Karpas-422 (cell line): ENCODE results near the gene SLC6A3. TPM values are rescaled to one million over a fixed set of nuclear protein-coding genes. Genes with fewer than 3 reads are reported as not detected.
"Not testable (repeated sequence)": the region's sequence is repeated elsewhere in the genome, so short reads cannot be mapped to it uniquely, and the experiment has no call there.

Source experiments
- DNase-seq: peaks from one replicate; pipeline ENCODE4 v3.0.0-alpha.2; 2015
- H2AFZ ChIP-seq: fragments of 200-600 bp; sonication (generic); 2 replicates; pipeline ENCODE4 v1.6.1; 2014; ENCODE audit warnings: antibody characterized with exemption, low read length, mixed read lengths
- H3K27ac ChIP-seq: fragments of 200-600 bp; sonication (generic); 2 replicates; pipeline ENCODE4 v1.5.1; 2014; ENCODE audit warnings: mild to moderate bottlenecking, low read length, moderate library complexity
- H3K27me3 ChIP-seq: fragments of 200-600 bp; sonication (generic); 2 replicates; pipeline ENCODE4 v1.6.1; 2014; ENCODE audit warnings: low read length, mixed read lengths
- H3K36me3 ChIP-seq: fragments of 200-600 bp; sonication (generic); 2 replicates; pipeline ENCODE4 v1.6.1; 2014; ENCODE audit warnings: low read length, mixed read lengths; ENCODE audit not compliant: insufficient read depth
- H3K4me1 ChIP-seq: fragments of 200-600 bp; sonication (generic); 2 replicates; pipeline ENCODE4 v1.6.1; 2014; ENCODE audit warnings: mild to moderate bottlenecking, low read length, mixed read lengths
- H3K4me2 ChIP-seq: fragments of 200-600 bp; sonication (generic); 2 replicates; pipeline ENCODE4 v1.6.1; 2014; ENCODE audit warnings: low read length, low read depth, mild to moderate bottlenecking; ENCODE audit not compliant: poor library complexity, severe bottlenecking
- H3K4me3 ChIP-seq: fragments of 200-600 bp; sonication (generic); 2 replicates; pipeline ENCODE4 v1.5.1; 2014; ENCODE audit warnings: mild to moderate bottlenecking, antibody characterized with exemption, low read length, mixed read lengths
- H3K79me2 ChIP-seq: fragments of 200-600 bp; sonication (generic); 2 replicates; pipeline ENCODE4 v1.6.1; 2014; ENCODE audit warnings: mild to moderate bottlenecking, low read length, mixed read lengths
- H3K9ac ChIP-seq: fragments of 200-600 bp; sonication (generic); 2 replicates; pipeline ENCODE4 v1.6.0; 2014; ENCODE audit warnings: low read length
- H3K9me2 ChIP-seq: fragments of 200-600 bp; sonication (generic), shearing (Covaris generic); replicated peaks from 2 replicates; pipeline ENCODE4 v1.6.0; 2014; ENCODE audit warnings: mild to moderate bottlenecking, low read length, moderate library complexity; ENCODE audit not compliant: insufficient read depth
- H3K9me3 ChIP-seq: fragments of 300-700, 200-600 bp; sonication (generic); 2 replicates; pipeline ENCODE4 v1.6.1; 2014; ENCODE audit warnings: low read length, mixed read lengths
- H4K20me1 ChIP-seq: fragments of 200-600 bp; sonication (generic); 2 replicates; pipeline ENCODE4 v1.6.1; 2014; ENCODE audit warnings: mild to moderate bottlenecking, antibody characterized with exemption, low read length, low read depth; ENCODE audit not compliant: insufficient read depth
- total RNA-seq: library from RNA; depleted of rRNA; stranded (reverse); fragments of >200 nt; shearing (Covaris generic); gene quantifications from 2 replicates; pipeline ENCODE4 v1.2.3, GENCODE V29; 2014; ENCODE audit warnings: low replicate concordance

The SLC6A3 gene
- total RNA-seq, 1 experiment from 2014 or later, result not detected

DNA sequence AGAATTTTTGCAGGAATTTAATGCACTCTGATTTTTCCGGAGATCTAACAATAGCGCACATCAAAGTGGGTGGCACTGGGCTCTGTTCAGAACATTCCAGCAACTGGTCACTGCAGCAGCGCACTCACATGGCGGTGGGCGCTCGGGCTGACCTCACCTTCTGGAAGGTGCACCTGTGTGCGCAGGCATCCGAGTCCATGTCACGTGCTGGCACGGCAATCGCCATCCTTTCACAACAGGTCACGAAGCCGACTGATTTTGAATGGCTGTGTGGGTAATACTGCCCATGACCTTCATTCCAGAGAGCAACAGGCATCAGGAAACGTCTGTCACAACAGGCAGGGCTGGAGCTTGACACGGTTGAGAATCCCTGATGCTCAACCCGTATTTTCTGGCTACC, 81.7 kb downstream of the SLC6A3 start:
- Histone ChIP-seq H3K9me3 (no peaks in the 10 kb centered on the region), H3K4me1 (peaks cover 15% of the 10 kb centered on the region), H3K27me3 (no peaks in the 10 kb centered on the region), H3K27ac (no peak overlapping the region), H3K4me2 (no peak overlapping the region), H3K36me3 (no peaks in the 10 kb centered on the region), H3K9ac (no peak overlapping the region), H4K20me1 (no peaks in the 10 kb centered on the region), H3K4me3 (no peak overlapping the region), H3K79me2 (no peaks in the 10 kb centered on the region), H3K9me2 (no peaks in the 10 kb centered on the region), H2AFZ (no peak overlapping the region)
- no peak for DNase-seq

DNA sequence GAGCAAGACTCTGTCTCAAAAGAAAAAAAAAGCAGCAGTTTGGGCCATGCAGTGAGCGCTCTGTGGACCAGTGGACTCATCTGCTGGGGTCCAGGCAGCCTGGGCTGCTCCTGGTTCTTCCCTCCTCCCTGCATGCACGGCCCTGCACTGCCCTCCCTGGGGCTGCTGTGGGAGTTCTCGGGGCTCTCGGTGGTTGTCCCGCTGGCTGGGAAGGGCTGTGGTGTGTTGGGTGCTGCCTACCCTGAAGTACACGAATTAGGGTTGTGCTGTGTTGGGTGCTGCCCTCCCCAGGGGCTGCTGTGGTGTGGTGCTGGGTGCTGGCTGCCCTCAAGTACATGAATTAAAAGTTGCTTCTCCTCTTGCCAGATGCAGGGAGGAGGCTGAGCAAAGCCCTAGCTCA, 82.1 kb downstream of the SLC6A3 start:
- Histone ChIP-seq H3K36me3 (no peaks in the 10 kb centered on the region), H3K9me2 (no peaks in the 10 kb centered on the region), H3K9ac (no peak overlapping the region), H3K4me1 (peaks cover 15% of the 10 kb centered on the region), H2AFZ (no peak overlapping the region), H3K27ac (no peak overlapping the region), H3K4me2 (no peak overlapping the region), H3K79me2 (no peaks in the 10 kb centered on the region), H3K27me3 (no peaks in the 10 kb centered on the region), H4K20me1 (no peaks in the 10 kb centered on the region), H3K9me3 (no peaks in the 10 kb centered on the region), H3K4me3 (no peak overlapping the region)
- DNase-seq, result no peak

- Histone ChIP-seq H3K4me3 (no peak overlapping the region), H3K27me3 (no peaks in the 10 kb centered on the region), H3K9me3 (no peaks in the 10 kb centered on the region), H2AFZ (no peak overlapping the region), H3K9ac (no peak overlapping the region), H4K20me1 (no peaks in the 10 kb centered on the region), H3K79me2 (no peaks in the 10 kb centered on the region), H3K4me2 (no peak overlapping the region), H3K4me1 (peaks cover 15% of the 10 kb centered on the region), H3K9me2 (no peaks in the 10 kb centered on the region), H3K36me3 (no peaks in the 10 kb centered on the region), H3K27ac (no peak overlapping the region)
- DNase-seq, result no peak
These were observed 82.8 kb downstream of the SLC6A3 start for GRCh38 chr5:1362242-1363015.

DNA sequence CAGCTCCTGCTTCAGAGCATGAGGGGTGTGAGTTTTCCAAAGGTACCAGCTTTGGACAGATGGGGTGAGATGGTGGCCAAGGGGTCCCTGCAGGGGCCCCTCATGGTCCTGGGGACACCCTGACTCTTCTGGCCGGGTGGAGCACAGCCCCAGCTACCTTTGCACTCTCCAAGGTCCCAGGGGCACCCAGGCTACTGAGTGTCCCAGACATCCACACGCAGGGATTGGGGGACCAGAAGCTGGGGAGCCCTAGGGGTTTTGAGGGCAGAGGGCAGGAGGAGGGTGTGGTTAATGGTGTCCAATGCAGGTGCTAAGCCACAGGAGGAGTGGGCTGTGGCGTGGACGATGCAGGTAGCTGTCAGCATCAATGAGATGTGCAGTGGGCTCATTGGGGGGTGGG, 84.4 kb downstream of the SLC6A3 start:
- H3K4me1 ChIP-seq, result no peaks in the 10 kb centered on the region; the same call in 1 of the 2 replicates
- H3K9ac ChIP-seq, result no peak overlapping the region
- H3K27ac ChIP-seq, result no peak overlapping the region
- no peaks in the 10 kb centered on the region for H3K9me3 ChIP-seq
- H3K79me2 ChIP-seq, result no peaks in the 10 kb centered on the region
- H3K27me3 ChIP-seq, result no peaks in the 10 kb centered on the region
- H3K4me3 ChIP-seq, result no peak overlapping the region
- H3K9me2 ChIP-seq, result no peaks in the 10 kb centered on the region
- H3K4me2 ChIP-seq, result no peak overlapping the region
- H3K36me3 ChIP-seq, result no peaks in the 10 kb centered on the region
- no peak overlapping the region for H2AFZ ChIP-seq
- H4K20me1 ChIP-seq, result no peaks in the 10 kb centered on the region
- no peak for DNase-seq

DNA sequence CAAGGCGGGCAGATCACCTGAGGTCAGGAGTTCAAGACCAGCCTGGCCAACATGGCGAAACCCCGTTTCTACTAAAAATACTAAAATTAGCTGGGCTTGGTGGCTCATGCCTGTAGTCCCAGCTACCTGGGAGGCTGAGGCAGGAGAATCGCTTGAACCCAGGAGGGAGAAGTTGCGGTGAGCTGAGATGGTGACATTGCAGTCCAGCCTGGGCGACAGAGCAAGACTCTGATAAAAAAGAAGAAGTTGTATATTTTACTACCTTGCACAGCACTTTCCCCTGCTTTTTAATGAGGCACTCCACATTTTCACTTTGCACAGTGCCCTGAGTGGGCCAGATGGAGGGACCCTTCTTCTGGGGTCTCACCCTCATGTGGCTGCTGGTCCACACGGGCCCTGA, 84.9 kb downstream of the SLC6A3 start:
- not testable (repeated sequence) for H3K4me1 ChIP-seq, H3K9ac ChIP-seq, H3K4me2 ChIP-seq, H3K9me2 ChIP-seq, H3K4me3 ChIP-seq, H3K79me2 ChIP-seq, H2AFZ ChIP-seq, H3K36me3 ChIP-seq, DNase-seq, H3K27me3 ChIP-seq, H4K20me1 ChIP-seq, H3K9me3 ChIP-seq, H3K27ac ChIP-seq

DNA sequence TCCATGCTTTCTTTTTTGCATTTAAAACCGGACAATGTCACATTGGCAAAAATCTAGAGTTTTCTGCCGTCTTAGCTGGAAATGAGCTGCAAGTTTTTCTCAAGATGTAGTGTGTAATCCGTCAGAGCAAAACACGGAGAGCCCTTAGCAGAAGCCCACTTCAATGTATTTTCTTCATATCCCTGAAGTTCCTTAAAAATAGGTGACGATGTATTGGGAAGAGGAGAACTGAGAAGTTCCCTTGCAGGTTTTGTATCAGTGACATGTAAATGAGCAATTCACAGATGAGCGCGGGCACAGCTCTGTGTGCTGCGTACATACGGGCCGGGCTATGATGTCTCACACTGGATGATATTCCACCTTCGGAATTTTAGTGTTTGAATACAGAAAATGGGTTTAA, 85.5 kb downstream of the SLC6A3 start:
- no peak overlapping the region for H3K4me3 ChIP-seq
- no peaks in the 10 kb centered on the region for H4K20me1 ChIP-seq
- H3K4me1 ChIP-seq, result no peaks in the 10 kb centered on the region
- no peak overlapping the region for H2AFZ ChIP-seq
- no peak for DNase-seq
- H3K9me3 ChIP-seq, result no peaks in the 10 kb centered on the region
- no peak overlapping the region for H3K9ac ChIP-seq
- no peaks in the 10 kb centered on the region for H3K36me3 ChIP-seq
- H3K27ac ChIP-seq, result no peak overlapping the region
- no peak overlapping the region for H3K4me2 ChIP-seq
- no peaks in the 10 kb centered on the region for H3K79me2 ChIP-seq
- H3K27me3 ChIP-seq, result no peaks in the 10 kb centered on the region
- H3K9me2 ChIP-seq, result no peaks in the 10 kb centered on the region

- H3K79me2 ChIP-seq, result no peaks in the 10 kb centered on the region
- no peaks in the 10 kb centered on the region for H3K9me2 ChIP-seq
- no peak for DNase-seq
- H3K27me3 ChIP-seq, result no peaks in the 10 kb centered on the region
- H3K4me2 ChIP-seq, result no peak overlapping the region
- no peak overlapping the region for H2AFZ ChIP-seq
- no peak overlapping the region for H3K27ac ChIP-seq
- H3K4me3 ChIP-seq, result no peak overlapping the region
- H3K9ac ChIP-seq, result no peak overlapping the region
- H3K4me1 ChIP-seq, result no peaks in the 10 kb centered on the region
- no peaks in the 10 kb centered on the region for H4K20me1 ChIP-seq
- H3K36me3 ChIP-seq, result no peaks in the 10 kb centered on the region
- no peaks in the 10 kb centered on the region for H3K9me3 ChIP-seq
These were observed 86.1 kb downstream of the SLC6A3 start for GRCh38 chr5:1359031-1359645.

DNA sequence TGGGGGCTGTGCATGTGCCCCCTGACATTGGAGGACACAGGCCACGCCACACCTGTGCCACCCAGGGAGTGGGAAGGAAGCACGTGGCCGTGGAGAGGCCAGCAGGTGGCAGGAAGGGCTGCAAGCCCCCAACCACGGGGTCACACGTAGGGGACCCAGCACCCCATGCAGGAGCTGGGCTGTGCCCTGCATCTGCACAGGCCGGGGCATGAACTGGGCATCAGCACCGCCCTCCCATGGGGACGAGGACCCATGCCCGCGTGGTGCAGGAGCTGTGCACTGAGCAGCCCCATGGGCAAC, 86.6 kb downstream of the SLC6A3 start:
- Histone ChIP-seq H3K9ac (no peak overlapping the region), H3K27ac (no peak overlapping the region), H3K9me3 (no peaks in the 10 kb centered on the region), H2AFZ (no peak overlapping the region), H4K20me1 (no peaks in the 10 kb centered on the region), H3K4me2 (no peak overlapping the region), H3K4me1 (no peaks in the 10 kb centered on the region), H3K4me3 (no peak overlapping the region), H3K27me3 (no peaks in the 10 kb centered on the region), H3K79me2 (no peaks in the 10 kb centered on the region), H3K36me3 (no peaks in the 10 kb centered on the region), H3K9me2 (no peaks in the 10 kb centered on the region)
- no peak for DNase-seq
